ENCODE results near the gene SLC22A3.
"Not testable (repeated sequence)": the region's sequence is repeated elsewhere in the genome, so short reads cannot be mapped to it uniquely, and the experiment has no call there.

SLC22A3 gene

GRCh38 chr6:160454303-160454702, 106.1 kb downstream of the SLC22A3 start:
- DNase-seq: no peak

DNA sequence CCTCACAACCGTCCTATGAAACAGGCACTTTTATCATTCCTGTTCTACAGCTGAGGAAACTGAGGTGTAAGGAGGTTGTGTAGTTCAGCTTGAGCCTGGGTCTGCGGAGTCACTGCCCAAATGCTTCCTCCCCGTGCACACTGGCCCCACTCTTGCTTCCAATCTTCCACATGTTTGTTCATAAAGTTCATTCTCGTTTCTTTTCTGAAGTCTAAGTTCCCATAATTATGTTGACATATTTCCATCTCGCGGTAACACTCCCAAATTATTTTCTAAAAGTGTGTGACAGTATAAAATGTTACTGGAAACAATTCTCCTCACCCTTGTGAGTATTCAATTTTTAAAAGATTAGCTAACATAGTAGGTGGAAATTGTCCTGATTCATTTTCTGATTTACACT, 106.9 kb downstream of the SLC22A3 start:
- no peak for DNase-seq

DNA sequence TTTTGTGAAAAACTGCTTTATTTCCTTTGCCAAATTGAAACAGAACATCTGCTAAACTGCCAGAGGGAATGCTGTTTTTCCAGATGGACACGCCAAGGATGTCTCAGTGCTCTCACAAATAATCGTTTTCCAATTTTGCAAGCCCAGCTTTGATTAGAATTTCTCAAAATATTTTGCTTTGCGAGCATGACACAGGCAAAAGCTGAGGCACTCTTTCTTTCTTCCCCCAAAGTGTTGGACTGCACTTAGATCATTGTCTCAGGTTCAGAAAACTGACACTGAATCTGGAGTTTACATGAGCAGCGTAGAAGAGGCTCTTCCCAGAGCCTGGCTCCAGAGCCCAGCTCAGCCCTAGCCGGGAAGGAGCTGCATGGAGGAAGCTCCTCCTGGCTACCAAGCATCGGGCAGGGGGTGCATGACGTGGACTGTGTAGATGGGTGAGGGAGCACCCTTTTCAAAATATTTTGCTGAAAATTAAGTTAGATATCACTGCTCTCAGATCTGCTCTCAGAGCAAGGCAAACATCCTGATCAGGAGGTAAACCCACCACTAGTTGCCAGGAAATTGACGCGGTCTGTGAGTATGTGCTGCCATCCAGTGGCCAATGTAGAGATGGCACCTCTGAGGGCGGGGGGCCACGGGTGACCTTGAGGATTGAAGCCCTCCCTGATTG, 107.5 kb downstream of the SLC22A3 start:
- peak; percentile 61 to 81 for DNase-seq

DNA sequence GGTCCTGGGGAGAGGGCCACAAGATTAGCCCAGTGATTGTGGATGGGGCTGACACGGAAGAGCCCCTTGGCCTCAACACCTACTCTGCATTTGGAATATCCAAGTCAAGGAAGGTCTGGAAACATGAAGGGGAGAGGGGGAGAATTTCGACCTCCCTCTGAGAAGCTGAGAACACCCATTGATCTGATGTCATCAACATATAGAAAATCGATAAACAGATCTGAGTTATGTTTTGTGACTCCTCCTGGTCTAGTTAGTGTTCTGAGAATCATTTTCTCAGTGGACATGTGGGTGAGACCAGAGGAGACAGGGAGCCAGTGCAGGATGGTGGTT, 108.0 kb downstream of the SLC22A3 start:
- no peak for DNase-seq

GRCh38 chr6:160457823-160458222, 109.6 kb downstream of the SLC22A3 start:
- no peak for DNase-seq

DNA sequence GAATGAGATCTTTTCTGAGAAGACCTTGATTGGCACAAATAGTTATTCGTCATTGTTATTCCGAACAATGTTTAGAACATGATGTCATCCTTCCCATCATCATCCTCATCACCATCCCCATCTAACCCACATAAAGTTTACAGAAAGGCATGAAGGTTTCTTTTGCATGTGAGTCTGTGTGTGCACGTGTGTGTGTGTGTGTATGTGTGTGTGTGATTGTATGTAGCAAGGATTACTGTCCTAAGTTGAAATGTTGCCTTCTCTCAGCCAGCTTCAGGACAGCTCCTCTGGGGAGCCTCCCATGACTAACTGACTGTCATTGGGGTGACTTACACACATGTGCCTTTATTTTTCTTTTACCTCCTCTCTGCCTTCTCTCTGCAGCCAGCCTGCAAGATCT, 113.5 kb downstream of the SLC22A3 start:
- DNase-seq: peak in 1 of 2 donors; percentile 39

GRCh38 chr6:160462116-160462515, 113.9 kb downstream of the SLC22A3 start:
- DNase-seq: no peak

DNA sequence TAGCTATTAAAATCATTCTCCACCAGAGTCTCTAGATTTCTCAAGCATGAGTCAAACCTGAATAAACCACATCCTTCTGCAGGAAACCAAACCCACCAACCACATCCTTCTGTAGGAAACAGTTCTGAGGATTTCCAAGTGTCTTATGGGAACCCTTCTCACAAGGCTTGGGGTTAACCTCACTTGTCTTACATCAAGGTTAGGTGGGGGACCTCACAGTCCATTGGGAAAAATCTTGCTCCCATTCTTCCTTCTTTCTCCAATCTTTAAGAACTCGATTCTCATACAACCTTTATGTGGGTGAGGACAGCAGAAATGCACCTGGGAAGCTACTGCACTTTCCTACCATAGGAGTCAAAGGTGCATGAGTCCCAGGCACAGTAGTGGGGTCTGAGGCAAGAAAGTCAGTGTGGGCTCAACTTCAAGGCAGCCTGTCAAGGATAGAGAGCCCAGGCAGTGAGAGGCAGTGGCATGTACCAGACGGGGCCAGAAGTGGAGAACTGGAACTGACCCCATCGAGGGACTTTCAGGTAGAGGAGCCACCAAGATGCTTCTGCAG, 114.5 kb downstream of the SLC22A3 start:
- DNase-seq: peak; percentile 60 to 83

GRCh38 chr6:160464744-160465143, 116.6 kb downstream of the SLC22A3 start:
- no peak for DNase-seq

- not testable (repeated sequence) for DNase-seq
Measured at GRCh38 chr6:160467261-160467871, 119.2 kb downstream of the SLC22A3 start.

DNA sequence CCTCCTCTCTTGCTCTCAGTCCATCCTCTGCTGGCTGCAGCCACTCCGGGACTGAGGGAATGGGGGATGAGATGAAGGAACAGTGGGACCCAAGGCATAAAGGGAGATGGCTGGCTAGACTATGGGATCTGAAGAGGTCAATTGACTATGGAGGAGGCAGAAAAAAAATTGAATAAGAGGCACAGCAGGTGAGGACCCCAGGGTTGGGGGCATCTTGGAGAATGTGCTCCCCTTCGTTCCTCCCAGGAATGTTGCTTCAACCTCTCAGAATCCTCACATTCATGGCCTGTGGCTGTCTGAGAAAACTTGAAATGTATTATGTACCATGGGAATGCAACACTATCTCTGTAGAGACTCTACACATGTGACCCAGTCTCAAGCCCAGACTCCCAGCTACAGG, 121.0 kb downstream of the SLC22A3 start:
- DNase-seq: no peak

DNA sequence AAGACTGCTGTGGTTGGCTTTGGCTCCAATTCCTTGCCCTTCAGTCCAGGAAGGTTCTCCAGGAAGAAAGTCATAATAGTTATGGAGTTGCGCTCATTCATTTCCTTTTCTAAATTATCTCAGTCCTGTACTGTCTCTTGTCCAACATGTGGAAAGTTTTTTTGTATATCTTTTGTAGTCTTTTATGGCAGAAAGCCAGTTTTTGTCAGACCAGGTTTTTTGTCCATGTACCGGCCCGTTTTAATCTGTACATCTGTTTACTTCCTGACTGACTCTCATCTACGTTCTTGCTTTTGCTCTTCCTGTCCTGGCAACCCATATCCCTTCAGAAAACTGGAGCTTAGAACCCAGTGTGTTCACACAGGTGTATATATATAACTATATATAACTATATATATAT, 127.9 kb downstream of the SLC22A3 start:
- DNase-seq: not testable (repeated sequence)

- not testable (repeated sequence) for DNase-seq
Measured at GRCh38 chr6:160477072-160477471, 128.9 kb downstream of the SLC22A3 start.

- DNase-seq: no peak
Measured at GRCh38 chr6:160477901-160478300, 129.7 kb downstream of the SLC22A3 start.

DNA sequence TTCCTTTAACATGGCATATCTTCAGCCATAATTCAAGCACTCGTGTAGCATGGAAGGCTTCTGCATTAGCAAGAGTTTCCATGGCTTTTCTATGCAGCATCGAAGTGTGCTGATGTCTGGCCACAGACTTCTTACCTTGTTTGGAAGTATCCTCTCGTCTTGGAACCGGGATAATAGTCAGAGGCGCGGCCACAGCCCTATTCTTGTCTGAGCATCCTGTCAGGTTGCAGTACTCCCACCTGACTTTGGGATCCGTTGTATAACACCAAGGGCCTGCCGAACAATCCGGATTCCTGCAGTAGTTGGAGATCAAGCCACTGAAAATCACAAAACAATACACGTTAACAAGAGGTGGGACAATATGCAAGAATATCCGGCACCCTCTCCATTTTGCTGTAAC, 138.9 kb downstream of the SLC22A3 start:
- no peak for DNase-seq

DNA sequence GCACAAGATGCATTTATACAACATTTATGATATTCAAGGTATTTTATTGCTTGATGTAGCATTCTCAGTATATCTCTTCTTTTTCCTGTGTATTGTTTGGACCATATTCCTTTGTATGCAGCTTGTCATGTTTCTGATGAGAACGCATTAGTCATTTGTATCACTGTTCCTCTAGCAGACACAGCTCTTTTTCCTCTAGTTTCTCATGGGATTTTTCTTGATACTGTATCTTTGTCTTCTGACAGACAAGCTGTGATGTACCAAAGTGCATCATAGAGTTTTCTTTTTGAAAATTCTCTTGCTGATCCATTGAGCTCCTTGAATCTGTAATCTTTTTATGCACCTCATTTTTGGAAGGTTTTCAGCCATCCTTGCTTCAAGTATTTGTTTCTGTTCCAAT, 140.9 kb downstream of the SLC22A3 start:
- DNase-seq: no peak

- no peak for DNase-seq
Measured at GRCh38 chr6:160494576-160494975, 146.4 kb downstream of the SLC22A3 start.

- no peak for DNase-seq
Measured at GRCh38 chr6:160500639-160501038, 152.5 kb downstream of the SLC22A3 start.

Measured in CD4-positive, alpha-beta T cell treated with Interferon alpha-2 for 1 hour (primary cell).